VCaP (cell line): ENCODE results near the gene KCNK5.

ENCODE experiments used
- H3K27ac ChIP-seq: fragments of 450-650 bp; 2 replicates; pipeline ENCODE4 v1.5.1; 2017
- TF ChIP-seq, protein P1 (sequence below): fragments of 450-650 bp; conservative IDR thresholded peaks from 2 replicates; pipeline ENCODE4 v1.5.1; 2017; ENCODE audit warnings: mild to moderate bottlenecking, moderate library complexity

The KCNK5 gene

DNA sequence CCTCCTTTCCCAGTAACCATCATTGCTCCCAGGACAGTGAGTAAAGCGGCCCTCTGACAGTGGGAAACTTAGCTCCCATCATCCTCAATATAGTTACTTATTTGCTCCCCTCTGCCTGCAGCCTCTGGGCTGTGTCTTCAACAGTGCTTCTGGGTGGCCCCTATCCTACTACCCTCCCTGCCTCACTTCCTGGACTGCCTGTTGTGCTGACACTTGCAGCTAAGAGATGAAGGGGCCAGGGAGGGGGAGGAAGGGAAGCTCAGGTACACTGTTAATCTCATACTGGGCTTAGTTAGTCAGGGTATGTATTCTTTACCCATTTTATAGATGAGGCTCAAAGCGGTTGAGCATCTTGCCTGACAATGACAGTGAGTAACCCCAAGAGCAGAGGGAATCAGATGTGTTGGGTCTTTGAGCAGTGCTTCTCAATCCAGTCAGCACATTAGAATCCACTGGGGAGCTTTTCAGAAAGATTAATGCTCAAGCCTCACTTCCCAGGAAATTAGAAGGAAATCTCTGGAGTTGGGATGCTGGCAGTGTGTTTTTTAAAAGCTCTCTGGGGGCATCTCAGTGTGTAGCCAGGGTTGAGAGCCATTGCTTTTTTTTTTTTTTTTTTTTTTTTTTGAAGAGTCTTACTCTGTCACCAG, 27.1 kb upstream of the KCNK5 start:
- no peak overlapping the region for H3K27ac ChIP-seq
- TF ChIP-seq, protein P1, sequence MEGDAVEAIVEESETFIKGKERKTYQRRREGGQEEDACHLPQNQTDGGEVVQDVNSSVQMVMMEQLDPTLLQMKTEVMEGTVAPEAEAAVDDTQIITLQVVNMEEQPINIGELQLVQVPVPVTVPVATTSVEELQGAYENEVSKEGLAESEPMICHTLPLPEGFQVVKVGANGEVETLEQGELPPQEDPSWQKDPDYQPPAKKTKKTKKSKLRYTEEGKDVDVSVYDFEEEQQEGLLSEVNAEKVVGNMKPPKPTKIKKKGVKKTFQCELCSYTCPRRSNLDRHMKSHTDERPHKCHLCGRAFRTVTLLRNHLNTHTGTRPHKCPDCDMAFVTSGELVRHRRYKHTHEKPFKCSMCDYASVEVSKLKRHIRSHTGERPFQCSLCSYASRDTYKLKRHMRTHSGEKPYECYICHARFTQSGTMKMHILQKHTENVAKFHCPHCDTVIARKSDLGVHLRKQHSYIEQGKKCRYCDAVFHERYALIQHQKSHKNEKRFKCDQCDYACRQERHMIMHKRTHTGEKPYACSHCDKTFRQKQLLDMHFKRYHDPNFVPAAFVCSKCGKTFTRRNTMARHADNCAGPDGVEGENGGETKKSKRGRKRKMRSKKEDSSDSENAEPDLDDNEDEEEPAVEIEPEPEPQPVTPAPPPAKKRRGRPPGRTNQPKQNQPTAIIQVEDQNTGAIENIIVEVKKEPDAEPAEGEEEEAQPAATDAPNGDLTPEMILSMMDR = no peak

DNA sequence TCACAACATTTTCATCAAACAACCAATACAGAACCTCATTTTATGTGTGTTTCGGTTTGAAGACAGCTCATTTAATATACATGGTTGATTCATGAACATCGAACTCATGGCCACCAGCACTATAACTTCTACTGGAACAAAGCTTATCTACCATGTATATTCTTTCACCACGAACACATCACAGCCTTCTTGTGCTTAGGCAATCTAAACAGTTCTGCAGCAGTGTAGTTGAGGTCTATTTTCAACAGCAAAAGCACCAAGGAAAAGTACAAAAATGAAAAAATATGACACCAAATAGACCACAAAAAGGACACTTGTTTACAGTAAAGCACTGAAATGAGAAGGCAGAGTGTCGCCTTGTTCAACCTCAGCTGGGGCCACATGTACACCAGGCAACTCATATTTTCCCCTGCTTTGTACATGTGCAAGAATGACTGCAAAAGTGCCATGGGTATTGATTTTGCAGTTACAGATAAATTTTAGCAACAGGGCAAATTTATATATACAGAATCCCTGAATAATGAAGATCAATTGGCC, 25.8 kb upstream of the KCNK5 start:
- TF ChIP-seq, protein P1 = no peak
- H3K27ac ChIP-seq = no peak overlapping the region

DNA sequence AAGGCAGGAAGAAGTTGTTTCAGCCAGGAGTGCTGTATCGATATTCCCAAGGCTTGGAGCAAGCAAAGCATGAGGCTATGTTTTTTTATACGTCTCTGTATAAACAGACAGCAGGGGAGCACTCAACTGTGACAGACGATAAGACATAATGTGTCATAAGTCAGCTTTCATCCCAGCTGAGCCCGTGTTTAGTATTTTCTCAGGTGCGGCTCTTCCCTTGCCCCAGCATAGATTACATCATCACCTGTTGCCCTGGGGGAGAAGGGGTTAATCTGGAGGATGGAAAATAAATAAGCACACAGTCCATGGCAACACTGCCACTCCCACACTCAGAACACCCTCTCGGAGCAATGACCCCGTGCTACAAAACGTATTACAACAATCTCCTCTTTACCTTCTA, 22.1 kb upstream of the KCNK5 start:
- H3K27ac ChIP-seq = peak overlapping the region; percentile 61
- TF ChIP-seq, protein P1 = no peak

DNA sequence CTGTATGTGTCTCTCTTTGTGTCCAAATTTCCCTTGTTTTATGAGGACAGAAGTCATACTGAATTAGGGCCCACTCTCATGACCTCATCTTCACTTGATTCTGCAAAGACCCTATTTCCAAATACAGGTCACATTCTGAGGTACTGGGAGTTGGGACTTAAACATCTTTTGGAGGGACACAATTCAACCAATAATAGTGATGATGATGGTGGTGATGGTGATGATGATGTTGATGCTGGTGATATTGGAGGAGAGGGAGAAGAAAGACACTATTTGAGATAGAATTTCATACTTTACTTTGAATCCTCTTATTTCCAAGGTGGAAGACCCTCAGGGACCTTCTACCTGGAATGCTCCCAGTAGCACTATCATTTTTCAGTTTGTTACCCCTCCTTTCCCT, 21.2 kb upstream of the KCNK5 start:
- TF ChIP-seq, protein P1 = no peak
- H3K27ac ChIP-seq = peak overlapping the region; percentile 61

DNA sequence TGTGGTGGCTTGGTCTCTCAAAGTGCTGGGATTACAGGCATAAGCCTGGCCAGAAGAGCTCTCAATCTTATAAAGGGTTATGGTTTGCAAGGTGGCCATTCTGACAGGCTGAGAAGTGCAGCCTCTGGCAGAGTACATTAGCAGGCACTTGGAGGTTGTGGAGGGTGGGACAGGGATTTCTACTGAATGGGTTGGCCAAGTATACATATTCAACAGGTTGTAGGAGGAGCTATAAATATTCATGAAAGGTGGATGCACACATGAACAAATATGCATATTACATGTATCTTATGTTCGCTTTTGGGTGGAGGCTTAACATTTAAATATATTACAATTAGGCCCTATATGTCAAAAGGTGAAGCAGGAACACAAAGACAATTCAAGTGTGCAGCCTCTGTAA, 20.0 kb upstream of the KCNK5 start:
- TF ChIP-seq, protein P1 = no peak
- no peak overlapping the region for H3K27ac ChIP-seq

DNA sequence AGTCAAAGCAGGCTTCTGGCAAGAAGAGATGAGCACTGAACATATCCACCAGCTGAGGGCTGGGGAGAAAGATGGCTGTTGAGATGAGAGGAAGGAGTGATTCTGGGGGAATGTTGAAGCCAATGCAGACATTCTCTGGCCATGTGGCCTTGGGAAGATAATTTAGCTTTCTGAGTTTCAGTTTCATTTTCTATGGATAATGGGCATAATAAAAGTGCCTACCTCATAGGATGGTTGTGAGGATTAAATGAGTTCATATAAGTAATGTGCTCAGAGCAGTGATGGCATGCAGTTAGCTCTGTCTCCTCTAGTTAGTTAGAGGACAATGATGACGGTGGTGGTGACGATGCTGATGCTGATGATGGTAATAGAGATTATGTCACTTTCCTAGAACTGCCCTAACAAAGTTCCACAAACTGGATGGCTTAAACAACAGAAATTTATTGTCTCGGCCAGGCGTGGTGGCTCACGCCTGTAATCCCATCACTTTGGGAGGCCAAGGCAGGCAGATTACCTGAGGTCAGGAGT, 18.5 kb upstream of the KCNK5 start:
- TF ChIP-seq, protein P1 = no peak
- H3K27ac ChIP-seq = no peak overlapping the region

DNA sequence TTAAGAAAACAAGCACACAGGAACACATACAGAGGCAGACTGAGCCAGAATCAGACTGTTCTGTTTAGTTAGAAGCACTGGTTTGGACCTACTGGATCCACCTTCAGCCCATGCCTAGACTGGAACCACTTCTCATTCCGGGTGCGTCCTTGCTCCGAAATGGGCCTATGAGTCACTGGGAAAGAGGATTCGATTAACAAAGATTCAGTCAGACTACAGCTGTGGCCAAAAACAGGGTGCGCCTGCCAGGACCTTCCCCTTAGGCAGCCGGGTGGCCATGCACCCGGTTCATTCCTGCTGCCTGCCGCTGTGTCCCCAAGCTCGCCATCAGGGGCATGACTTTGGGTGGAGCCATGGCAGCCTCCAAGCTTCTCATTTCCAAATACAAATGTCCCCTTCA, 14.5 kb upstream of the KCNK5 start:
- TF ChIP-seq, protein P1 = no peak

More for the DNA sequence above, 14.5 kb upstream of the KCNK5 start:
- no peak overlapping the region for H3K27ac ChIP-seq
